Measurements from ENCODE around the gene KRTAP5-7.

GRCh38 chr11:71568704-71569349 is 41.8 kb downstream of the KRTAP5-7 start:
- TF ChIP-seq POLR2AphosphoS5 (IDR thresholded peaks at IDR 0.05), result no peak
- TF ChIP-seq CTCF (IDR thresholded peaks at IDR 0.05), result no peak
